HG02763 (cell line): ENCODE results near the gene AMTN.

Source experiments
- ATAC-seq: cut with Tn5 transposase; IDR thresholded peaks from one replicate; pipeline ENCODE4 v1.9.1; 2021; ENCODE audit warnings: mild to moderate bottlenecking, moderate library complexity; ENCODE audit not compliant: unreplicated experiment

Gene AMTN

GRCh38 chr4:70559211-70559830 is 41.0 kb downstream of the AMTN start:
- no peak for ATAC-seq

- no peak for ATAC-seq
Measured at GRCh38 chr4:70559924-70560323, 41.6 kb downstream of the AMTN start.

GRCh38 chr4:70564033-70564432 is 45.7 kb downstream of the AMTN start:
- no peak for ATAC-seq

- no peak for ATAC-seq
Measured at GRCh38 chr4:70570796-70571195, 52.4 kb downstream of the AMTN start.

- no peak for ATAC-seq
Measured at GRCh38 chr4:70571772-70572171, 53.4 kb downstream of the AMTN start.

GRCh38 chr4:70575964-70576363 is 57.6 kb downstream of the AMTN start:
- ATAC-seq = no peak

- no peak for ATAC-seq
Measured at GRCh38 chr4:70577220-70577927, 59.0 kb downstream of the AMTN start.

GRCh38 chr4:70581980-70582379 is 63.6 kb downstream of the AMTN start:
- no peak for ATAC-seq
